Measurements from ENCODE around the gene SULT2B1.

SULT2B1 gene

DNA sequence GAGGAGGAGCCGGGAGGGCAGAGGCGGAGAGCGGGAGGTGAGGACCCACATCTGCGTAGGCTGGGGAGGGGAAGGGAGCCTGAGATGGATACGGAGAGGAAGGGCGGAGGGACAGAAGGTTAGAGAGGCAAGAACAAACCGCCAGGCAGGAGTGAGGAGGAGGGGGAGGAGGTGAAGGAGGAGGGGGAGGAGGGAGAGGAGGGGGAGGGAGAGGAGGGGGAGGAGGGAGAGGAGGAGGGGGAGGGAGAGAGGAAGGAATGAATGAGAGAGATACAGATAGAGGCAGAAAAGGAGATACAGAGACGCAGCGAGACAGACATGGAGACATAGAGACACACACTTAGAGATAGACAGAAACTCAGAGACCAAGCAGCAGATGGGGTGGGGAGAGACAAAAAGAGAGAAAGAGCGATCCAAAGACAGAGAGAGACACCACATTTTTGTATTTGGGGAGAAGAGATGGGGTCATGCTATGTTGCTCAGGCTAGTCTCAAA, 94.8 kb downstream of the SULT2B1 start:
- no peak for DNase-seq (ENCODE audit: low read depth in 1 of 2, low spot score in 1 of 2)

DNA sequence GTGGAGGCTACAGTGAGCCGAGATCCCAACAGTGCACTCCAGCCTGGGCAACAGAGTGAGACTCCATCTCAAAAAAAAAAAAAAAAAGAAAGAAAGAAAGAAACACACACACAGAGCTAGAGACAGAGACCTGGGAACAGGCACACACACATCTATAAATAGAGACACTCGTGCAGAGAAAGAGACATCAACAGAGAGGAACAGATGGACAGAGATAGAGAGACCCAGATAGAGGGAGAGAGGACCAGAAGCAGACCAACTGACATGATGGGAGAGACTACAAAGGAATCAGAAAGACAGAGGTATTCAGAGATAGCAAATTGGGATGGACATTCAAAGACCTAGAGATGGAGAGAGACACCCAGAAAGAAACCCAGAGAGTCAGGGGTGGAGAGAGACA, 96.2 kb downstream of the SULT2B1 start:
- DNase-seq (ENCODE audit: low read depth in 1 of 2, low spot score in 1 of 2) = no peak

All from activated T-helper 1 cell treated with anti-CD3 and anti-CD28 coated beads, Interleukin-2, amount 50 U/mL, for 16 hours (primary cell).